Measurements from ENCODE around the gene CDS2.

The CDS2 gene

DNA sequence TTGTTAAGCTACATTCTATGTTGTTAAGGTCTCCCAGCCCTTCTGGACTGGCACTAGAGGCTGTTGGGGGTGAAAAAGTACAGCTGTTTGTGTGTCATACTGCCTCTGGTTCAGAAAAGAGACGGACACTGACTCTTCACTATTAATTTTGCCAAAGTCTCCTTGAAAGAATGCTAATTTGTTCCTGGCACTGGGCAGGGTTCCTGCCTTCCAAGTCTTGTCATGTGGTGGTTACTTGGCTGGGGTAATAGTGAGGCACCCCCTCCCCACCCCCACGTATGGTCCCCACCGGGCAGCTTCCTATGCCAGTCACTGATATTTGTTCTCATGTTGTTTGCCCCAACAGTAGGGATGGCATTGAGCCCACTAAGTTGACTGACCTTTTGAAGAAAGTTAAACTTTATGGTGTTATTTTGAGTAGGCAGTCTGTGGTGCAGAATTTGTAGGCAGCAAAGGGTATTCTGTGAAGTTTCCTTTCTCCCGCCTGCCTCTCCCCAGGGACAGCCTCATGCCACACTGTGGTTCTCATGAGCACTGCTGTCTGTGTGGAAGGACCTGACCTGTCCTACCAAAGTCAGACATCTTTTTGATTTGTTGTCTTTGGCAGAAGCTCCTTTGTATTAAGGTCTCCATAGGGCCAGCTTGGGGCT, 8.7 kb downstream of the CDS2 start:
- TF ChIP-seq, protein P1, sequence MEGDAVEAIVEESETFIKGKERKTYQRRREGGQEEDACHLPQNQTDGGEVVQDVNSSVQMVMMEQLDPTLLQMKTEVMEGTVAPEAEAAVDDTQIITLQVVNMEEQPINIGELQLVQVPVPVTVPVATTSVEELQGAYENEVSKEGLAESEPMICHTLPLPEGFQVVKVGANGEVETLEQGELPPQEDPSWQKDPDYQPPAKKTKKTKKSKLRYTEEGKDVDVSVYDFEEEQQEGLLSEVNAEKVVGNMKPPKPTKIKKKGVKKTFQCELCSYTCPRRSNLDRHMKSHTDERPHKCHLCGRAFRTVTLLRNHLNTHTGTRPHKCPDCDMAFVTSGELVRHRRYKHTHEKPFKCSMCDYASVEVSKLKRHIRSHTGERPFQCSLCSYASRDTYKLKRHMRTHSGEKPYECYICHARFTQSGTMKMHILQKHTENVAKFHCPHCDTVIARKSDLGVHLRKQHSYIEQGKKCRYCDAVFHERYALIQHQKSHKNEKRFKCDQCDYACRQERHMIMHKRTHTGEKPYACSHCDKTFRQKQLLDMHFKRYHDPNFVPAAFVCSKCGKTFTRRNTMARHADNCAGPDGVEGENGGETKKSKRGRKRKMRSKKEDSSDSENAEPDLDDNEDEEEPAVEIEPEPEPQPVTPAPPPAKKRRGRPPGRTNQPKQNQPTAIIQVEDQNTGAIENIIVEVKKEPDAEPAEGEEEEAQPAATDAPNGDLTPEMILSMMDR (IDR thresholded peaks at IDR 0.05; ENCODE audit: insufficient read depth, low read length, missing control alignments), result no peak
- ChIA-PET POLR2A (interaction anchor here (1.2 kb wide), 1 partner anchor 20 kb away, joined by 3 read pairs; no protein-coding TSS in a partner anchor), CTCF (interaction anchor here (0.7 to 3.4 kb wide), 4 partner anchors 9 to 70 kb away, joined by 3 to 15 read pairs (median 6); partner anchors contain the start of gene CDS2)
- no peak overlapping the region for H3K4me3 ChIP-seq (ENCODE audit: low read depth, low read length)
- no peak for DNase-seq (ENCODE audit: low read depth, low spot score)

DNA sequence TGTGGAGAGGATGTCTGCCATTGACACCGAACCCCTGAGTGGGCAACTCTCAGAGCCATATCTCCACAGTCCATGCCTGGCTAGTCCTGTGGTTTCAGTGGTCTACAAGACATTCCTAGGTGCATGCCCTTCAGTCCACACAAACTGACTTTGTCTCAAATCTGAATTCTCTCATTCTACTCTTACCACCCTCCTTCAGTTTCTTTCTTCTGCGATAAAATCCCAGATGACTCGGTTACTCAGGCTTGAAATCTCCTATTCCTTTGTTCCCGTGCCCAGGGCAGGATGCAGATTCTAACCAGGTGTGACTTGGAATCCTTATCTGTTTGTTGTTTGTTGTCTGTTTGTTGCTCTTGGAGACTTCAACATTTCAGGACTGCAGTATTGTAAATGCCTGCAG, 9.3 kb downstream of the CDS2 start:
- ChIA-PET POLR2A (no interaction called here), CTCF (interaction anchor here (0.7 to 3.4 kb wide), 3 partner anchors 9 to 70 kb away, joined by 3 to 15 read pairs (median 9); partner anchors contain the start of gene CDS2)
- TF ChIP-seq, protein P1 (IDR thresholded peaks at IDR 0.05; ENCODE audit: insufficient read depth, low read length, missing control alignments), result no peak
- no peak for DNase-seq (ENCODE audit: low read depth, low spot score)
- H3K4me3 ChIP-seq (ENCODE audit: low read depth, low read length), result no peak overlapping the region

DNA sequence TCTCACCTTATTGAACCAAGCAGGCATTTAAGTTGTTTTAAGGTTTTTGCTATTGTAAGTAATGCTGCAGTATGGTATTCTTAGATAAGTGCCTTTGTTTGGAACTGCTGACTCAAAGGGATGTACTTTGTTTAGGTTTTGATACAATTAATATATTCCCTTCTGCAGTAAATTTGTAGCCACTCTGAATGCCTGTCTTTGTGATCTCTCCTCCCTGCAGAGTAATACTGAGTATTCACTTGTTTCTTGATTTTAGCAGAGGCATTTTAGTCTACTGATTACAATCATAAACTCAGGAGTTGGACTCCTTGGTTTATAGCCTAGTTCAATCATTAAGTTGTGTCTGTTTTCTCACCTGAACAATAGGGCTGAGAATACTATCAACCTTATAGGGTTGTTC, 13.4 kb downstream of the CDS2 start:
- CTCF ChIA-PET, result interaction anchor here (2.3 to 3.1 kb wide), 2 partner anchors 14 to 52 kb away, joined by 12 to 13 read pairs; partner anchors contain the start of gene CDS2

DNA sequence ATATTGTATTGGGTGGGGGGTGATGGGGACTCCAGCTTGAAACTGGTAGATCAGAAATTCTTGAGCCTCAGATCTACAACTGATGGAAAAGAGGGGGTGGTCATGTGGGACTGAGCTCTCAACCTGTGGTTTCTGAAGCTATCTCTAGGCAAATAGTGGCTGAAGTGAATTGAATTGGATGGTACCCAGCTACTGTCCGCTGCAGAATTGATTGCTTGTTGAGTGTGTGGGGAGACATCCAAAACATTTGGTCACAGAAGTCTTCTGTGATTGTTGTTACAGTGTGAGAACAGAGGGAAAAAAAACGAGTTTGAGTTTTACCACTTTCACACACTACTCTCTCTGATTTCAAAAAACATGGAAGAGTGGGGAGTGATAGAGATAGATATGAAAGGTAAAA, 14.8 kb downstream of the CDS2 start:
- no peak overlapping the region for H3K4me3 ChIP-seq (ENCODE audit: low read depth, low read length)
- ChIA-PET CTCF (interaction anchor here (0.8 to 3.1 kb wide), 3 partner anchors 15 to 51 kb away, joined by 4 to 13 read pairs (median 12); partner anchors contain the start of gene CDS2), POLR2A (no interaction called here)
- no peak for DNase-seq (ENCODE audit: low read depth, low spot score)
- TF ChIP-seq, protein P1 (IDR thresholded peaks at IDR 0.05; ENCODE audit: insufficient read depth, low read length, missing control alignments), result no peak

More for the DNA sequence above, 13.4 kb downstream of the CDS2 start:
- POLR2A ChIA-PET, result no interaction called here
- TF ChIP-seq, protein P1 (IDR thresholded peaks at IDR 0.05; ENCODE audit: insufficient read depth, low read length, missing control alignments), result no peak
- H3K4me3 ChIP-seq (ENCODE audit: low read depth, low read length), result no peak overlapping the region
- DNase-seq (ENCODE audit: low read depth, low spot score), result no peak

DNA sequence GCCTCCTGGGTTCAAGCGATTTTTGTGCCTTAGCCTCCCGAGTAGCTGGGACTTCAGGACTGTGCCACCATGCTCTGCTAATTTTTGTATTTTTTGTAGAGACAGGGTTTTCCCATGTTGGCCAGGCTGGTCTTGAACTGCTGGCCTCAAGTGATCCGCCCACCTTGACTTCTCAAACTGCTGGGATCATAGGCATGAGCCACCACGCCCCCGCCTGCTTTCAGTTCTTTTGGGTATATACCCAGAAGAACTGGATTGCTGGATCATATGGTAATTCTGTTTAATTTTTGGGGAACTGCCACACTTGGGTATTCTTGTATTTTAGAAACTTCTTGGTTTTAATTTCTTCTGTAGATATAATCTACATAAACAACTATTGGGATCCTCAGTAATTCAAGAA, 17.0 kb downstream of the CDS2 start:
- no peak for DNase-seq (ENCODE audit: low read depth, low spot score)
- TF ChIP-seq, protein P1 (IDR thresholded peaks at IDR 0.05; ENCODE audit: insufficient read depth, low read length, missing control alignments), result no peak
- CTCF ChIA-PET, result no interaction called here
- POLR2A ChIA-PET, result no interaction called here
- H3K4me3 ChIP-seq (ENCODE audit: low read depth, low read length), result no peak overlapping the region

DNA sequence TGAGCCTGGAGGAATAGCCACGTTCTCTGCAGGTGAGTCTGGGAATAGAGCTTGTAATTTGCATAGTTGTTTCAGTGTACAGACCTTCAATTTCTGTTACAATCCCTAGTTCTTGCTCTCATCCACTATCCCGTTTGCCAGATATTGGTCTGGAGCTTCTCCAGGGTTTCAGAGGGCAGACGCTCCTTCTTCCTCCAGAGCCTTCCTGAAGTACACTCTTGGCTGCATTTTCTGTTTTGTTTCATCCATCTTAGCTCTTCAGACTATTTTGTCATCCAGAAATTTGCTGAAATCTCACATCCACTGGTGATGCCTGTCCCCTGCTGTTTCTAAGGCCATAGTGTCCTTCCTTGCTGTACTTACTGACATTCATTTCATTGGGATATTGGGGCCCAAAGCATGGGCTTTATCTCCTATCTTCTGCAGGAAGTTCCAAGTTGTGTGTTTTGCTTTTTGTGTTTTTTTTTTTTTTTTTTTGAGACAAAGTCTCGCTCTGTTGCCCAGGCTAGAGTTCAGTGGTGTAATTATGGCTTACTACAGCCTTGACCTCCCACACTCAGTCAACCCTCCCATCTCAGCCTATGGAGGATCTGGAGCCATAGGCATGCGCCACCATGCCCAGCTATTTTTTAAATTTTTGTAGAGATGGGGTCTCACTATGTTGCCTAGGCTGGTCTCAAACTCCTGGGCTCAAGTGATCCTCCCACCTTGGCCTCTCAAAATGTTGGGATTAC, 18.7 kb downstream of the CDS2 start:
- no peak for DNase-seq (ENCODE audit: low read depth, low spot score)
- H3K4me3 ChIP-seq (ENCODE audit: low read depth, low read length), result no peak overlapping the region
- POLR2A ChIA-PET, result no interaction called here
- TF ChIP-seq, protein P1 (IDR thresholded peaks at IDR 0.05; ENCODE audit: insufficient read depth, low read length, missing control alignments), result no peak
- CTCF ChIA-PET, result interaction anchor here (0.8 to 1.4 kb wide), 3 partner anchors 19 to 46 kb away, joined by 3 to 7 read pairs (median 4); partner anchors contain the start of gene CDS2
